GM23338 (cell line): ENCODE results near the gene BLOC1S5. TPM values are rescaled to one million over a fixed set of nuclear protein-coding genes. Genes with fewer than 3 reads are reported as not detected.

Experiments
- ATAC-seq: fragments of 200-7000 bp; cut with Tn5 transposase; 3 replicates; pipeline ENCODE4 v1.9.1; 2020
- DNase-seq: peaks from one replicate; pipeline ENCODE4 v3.0.0-alpha.2; 2015; ENCODE audit warnings: low spot score
- H2AFZ ChIP-seq: fragments of 200-600 bp; sonication (generic); 2 replicates; pipeline ENCODE4 v1.8.0; 2016; ENCODE audit warnings: antibody characterized with exemption, mild to moderate bottlenecking, moderate library complexity
- H3F3A ChIP-seq: fragments of 200-600 bp; sonication (generic); replicated peaks from 2 replicates; pipeline ENCODE4 v1.8.0; 2017; ENCODE audit warnings: antibody characterized with exemption, mixed run types, low read depth
- H3K27ac ChIP-seq: fragments of 200-600 bp; sonication (generic); 2 replicates; pipeline ENCODE4 v1.6.1; 2016; ENCODE audit warnings: low read depth
- H3K27me3 ChIP-seq: fragments of 200-600 bp; sonication (generic); 2 replicates; pipeline ENCODE4 v1.8.0; 2016; ENCODE audit warnings: mild to moderate bottlenecking, mixed run types, moderate library complexity; ENCODE audit not compliant: insufficient read depth
- H3K36me3 ChIP-seq: fragments of 200-600 bp; sonication (generic); 2 replicates; pipeline ENCODE4 v1.8.0; 2016; ENCODE audit warnings: mild to moderate bottlenecking; ENCODE audit not compliant: insufficient read depth
- H3K4me1 ChIP-seq: fragments of 200-600 bp; sonication (generic); 2 replicates; pipeline ENCODE4 v1.8.0; 2016; ENCODE audit warnings: mild to moderate bottlenecking, moderate library complexity; ENCODE audit not compliant: insufficient read depth
- H3K4me2 ChIP-seq: fragments of 200-600 bp; sonication (generic); 2 replicates; pipeline ENCODE4 v1.7.1; 2017; ENCODE audit warnings: mixed run types
- H3K4me3 ChIP-seq: fragments of 200-600 bp; sonication (generic); 2 replicates; pipeline ENCODE4 v1.6.1; 2016; ENCODE audit warnings: mixed run types
- H3K79me2 ChIP-seq: fragments of 200-600 bp; sonication (generic); replicated peaks from 2 replicates; pipeline ENCODE4 v1.8.0; 2017; ENCODE audit warnings: mild to moderate bottlenecking; ENCODE audit not compliant: insufficient read depth
- H3K9me2 ChIP-seq: fragments of 200-600 bp; sonication (generic); 2 replicates; pipeline ENCODE4 v1.8.0; 2017; ENCODE audit not compliant: insufficient read depth
- H4K20me1 ChIP-seq: fragments of 200-600 bp; sonication (generic); replicated peaks from 2 replicates; pipeline ENCODE4 v1.8.0; 2017; ENCODE audit warnings: mild to moderate bottlenecking; ENCODE audit not compliant: insufficient read depth
- H3K27ac Mint-ChIP-seq: 2 replicates; pipeline ENCODE4 v1.8.0; 2020; ENCODE audit warnings: inconsistent platforms, mild to moderate bottlenecking, moderate library complexity, mixed read lengths
- H3K27me3 Mint-ChIP-seq: 3 replicates; pipeline ENCODE4 v1.8.0; 2022; ENCODE audit warnings: low read depth, mild to moderate bottlenecking, moderate library complexity, mixed read lengths, inconsistent platforms; ENCODE audit not compliant: insufficient read depth, poor library complexity
- H3K36me3 Mint-ChIP-seq: 3 replicates; pipeline ENCODE4 v1.8.0; 2021; ENCODE audit warnings: low read depth, mild to moderate bottlenecking, inconsistent platforms, moderate library complexity, mixed read lengths
- H3K4me1 Mint-ChIP-seq: 3 replicates; pipeline ENCODE4 v1.8.0; 2020; ENCODE audit warnings: mild to moderate bottlenecking, inconsistent platforms, mixed read lengths
- H3K4me3 Mint-ChIP-seq: 3 replicates; pipeline ENCODE4 v1.8.0; 2021; ENCODE audit warnings: moderate library complexity, mild to moderate bottlenecking, inconsistent platforms, mixed read lengths
- H3K9me3 Mint-ChIP-seq: 3 replicates; pipeline ENCODE4 v1.8.0; 2020; ENCODE audit warnings: moderate library complexity, mild to moderate bottlenecking, inconsistent platforms, mixed read lengths
- CTCF ChIP-seq, 2 experiments: fragments of 200-600 bp in 1 of 2; sonication (generic) in 1 of 2; conservative IDR thresholded peaks; 2 replicates each; pipeline versions ENCODE4 v1.5.1 to v1.6.1; 2016 to 2017; ENCODE audit warnings: antibody characterized with exemption in 2 of 2, low read depth in 2 of 2, mild to moderate bottlenecking in 2 of 2, moderate library complexity in 1 of 2
- NANOG ChIP-seq: IDR thresholded peaks from 2 replicates; pipeline ENCODE4 v1.6.1; 2016; ENCODE audit warnings: antibody characterized with exemption, borderline replicate concordance
- POLR2AphosphoS5 ChIP-seq: IDR thresholded peaks from 2 replicates; pipeline ENCODE4 v1.6.1; 2016; ENCODE audit warnings: antibody characterized with exemption, low read depth
- ZNF114 ChIP-seq: fragments of 250-450 bp; sonication (Bioruptor Pico); IDR thresholded peaks from 2 replicates; pipeline ENCODE4 v1.5.0; 2020; ENCODE audit warnings: mild to moderate bottlenecking, moderate library complexity
- ZNF462 ChIP-seq: fragments of 250-450 bp; sonication (Bioruptor Pico); IDR thresholded peaks from 2 replicates; pipeline ENCODE4 v1.5.0; 2020; ENCODE audit warnings: mild to moderate bottlenecking, moderate library complexity
- polyA plus RNA-seq: library from polyadenylated mRNA; unstranded; fragments of >200 nt; fragmentation: Nextera tagmentation; extraction: Ambion mirVana; gene quantifications from 2 replicates; pipeline ENCODE4 v1.2.1, GENCODE V29; 2016
- total RNA-seq: library from RNA; depleted of rRNA; stranded (reverse); fragments of >200 nt; shearing (Covaris generic); gene quantifications from 2 replicates; pipeline ENCODE4 v1.2.3, GENCODE V29; 2014

Gene BLOC1S5
- total and polyA plus RNA-seq, 2 experiments from 2014 or later: 14.9 to 16.6 TPM

GRCh38 chr6:8043221-8043620 is 21.0 kb downstream of the BLOC1S5 start:
- Histone ChIP-seq H4K20me1 (no peaks in the 10 kb centered on the region), H2AFZ (no peak overlapping the region), H3K4me2 (no peak overlapping the region), H3K4me1 (0 out of 2 replicates have a peak, but pooled peaks cover 4% of the 10 kb centered on the region), H3F3A (no peaks in the 10 kb centered on the region), H3K27ac (no peak overlapping the region), H3K4me3 (no peak overlapping the region), H3K79me2 (peaks cover 5% of the 10 kb centered on the region; the same call in 1 of the 2 replicates), H3K9me2 (no peaks in the 10 kb centered on the region), H3K36me3 (peaks cover 6% of the 10 kb centered on the region; the same call in 1 of the 2 replicates), H3K27me3 (no peaks in the 10 kb centered on the region)
- no peak for TF ChIP-seq ZNF462 (CRISPR knock-in tag)
- TF ChIP-seq CTCF (conservative IDR thresholded peaks at IDR 0.05; ENCODE audit: low read depth in 2 of 2): no peak
- TF ChIP-seq POLR2AphosphoS5: no peak
- no peak for TF ChIP-seq ZNF114 (CRISPR knock-in tag)
- no peak for TF ChIP-seq NANOG
- Mint-ChIP-seq H3K36me3 (peaks cover 68% of the 10 kb centered on the region), H3K9me3 (peaks cover 13% of the 10 kb centered on the region), H3K27me3 (no peaks in the 10 kb centered on the region), H3K4me1 (peaks cover 13% of the 10 kb centered on the region), H3K4me3 (no peak overlapping the region), H3K27ac (no peak overlapping the region)
- DNase-seq: no peak
- no peak for ATAC-seq
